ENCODE measurements around the gene MAFF.

The MAFF gene

GRCh38 chr22:38203855-38204514 is 2.2 kb downstream of the MAFF start:
- no peak for DNase-seq (ENCODE audit: low read depth in 2 of 2)

- DNase-seq (ENCODE audit: low read depth in 2 of 2): no peak
These were observed 3.0 kb downstream of the MAFF start for GRCh38 chr22:38204784-38205183.

DNA sequence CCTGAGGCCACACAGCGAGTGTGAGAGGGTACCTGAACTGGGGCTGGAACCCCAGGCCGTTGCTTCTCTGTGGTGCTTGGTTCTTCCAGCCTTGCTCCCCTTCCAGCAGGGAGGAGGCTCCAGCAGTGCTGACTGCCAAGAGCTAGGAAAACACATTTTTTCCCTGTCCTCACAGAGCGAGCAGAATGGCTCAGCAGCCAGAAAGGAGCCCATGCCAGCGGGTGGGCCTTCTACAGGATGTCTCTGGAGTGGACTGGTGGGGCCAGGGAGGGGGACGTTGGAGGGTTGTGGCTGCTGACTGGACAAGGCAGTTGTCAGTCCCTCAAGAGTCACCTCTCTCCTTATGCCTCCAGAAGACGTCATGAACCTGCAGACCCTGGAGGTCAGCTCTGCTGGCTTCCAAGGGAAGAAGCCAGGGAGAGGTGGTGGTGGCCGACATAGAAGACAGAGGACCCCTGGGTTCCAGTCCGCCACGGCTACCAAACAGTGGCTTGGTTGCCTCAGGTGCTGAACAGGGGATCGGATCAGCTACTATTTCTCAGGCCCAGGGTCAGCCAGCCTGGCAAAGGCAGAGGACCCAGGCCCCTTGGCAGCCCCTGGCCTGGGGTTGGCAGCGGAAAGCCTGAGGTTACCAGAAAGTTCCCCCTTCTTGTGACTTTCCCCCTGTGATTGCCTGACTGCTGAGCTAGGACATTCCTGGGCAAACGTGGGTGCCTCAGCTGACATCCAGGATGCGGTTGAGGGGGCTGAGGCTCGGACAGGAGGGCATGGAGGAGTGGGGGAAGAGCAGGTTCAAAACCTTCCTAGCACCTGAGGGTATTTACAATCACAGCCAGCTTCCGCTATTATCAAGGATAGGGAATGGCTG is 3.7 kb downstream of the MAFF start:
- DNase-seq (ENCODE audit: low read depth in 2 of 2): no peak

GRCh38 chr22:38207898-38208432 is 6.2 kb downstream of the MAFF start:
- DNase-seq (ENCODE audit: low read depth in 2 of 2): no peak

DNA sequence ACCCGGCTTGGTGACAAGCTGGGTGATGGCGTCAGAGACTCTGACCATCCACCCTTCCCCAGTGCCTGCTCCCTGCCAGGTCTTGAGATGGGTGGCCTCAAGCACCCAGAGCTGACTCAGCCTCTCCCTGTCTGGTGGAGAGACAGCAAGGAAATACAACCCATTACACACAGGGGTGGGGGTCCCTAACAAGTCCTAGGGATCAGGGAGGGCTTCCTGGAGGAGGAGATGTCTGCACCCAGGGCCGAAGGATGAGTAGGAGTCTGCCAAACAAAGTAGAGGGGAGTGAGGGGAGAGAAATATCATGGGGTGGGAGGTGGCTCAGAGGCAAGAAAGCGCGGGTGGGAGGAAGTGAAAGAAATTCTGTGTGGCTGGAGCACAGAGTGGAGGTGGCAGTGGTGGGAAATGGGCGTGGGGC is 6.8 kb downstream of the MAFF start:
- no peak for DNase-seq (ENCODE audit: low read depth in 2 of 2)

GRCh38 chr22:38211556-38211955 is 9.8 kb downstream of the MAFF start:
- DNase-seq (ENCODE audit: low read depth in 2 of 2): no peak

DNA sequence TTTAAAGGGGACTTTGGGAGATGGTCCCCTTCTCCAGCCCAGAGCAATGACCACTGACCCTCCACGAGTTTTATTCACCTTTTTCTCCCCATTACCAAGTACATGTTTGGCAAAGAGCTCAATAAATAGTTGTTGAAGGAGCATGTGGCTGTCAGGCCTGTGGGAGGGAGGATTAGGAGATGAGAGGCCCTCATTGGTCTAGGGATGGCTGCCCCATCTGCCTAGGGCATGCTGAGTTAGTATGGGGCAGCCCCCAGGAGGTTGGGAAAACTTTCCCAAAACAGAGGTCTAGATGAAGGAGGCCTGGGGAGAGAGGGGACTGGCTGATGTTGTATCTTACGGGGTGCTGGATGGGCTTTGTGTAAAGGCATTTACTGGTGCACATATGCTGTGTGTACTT is 10.6 kb downstream of the MAFF start:
- DNase-seq (ENCODE audit: low read depth in 2 of 2): no peak

- no peak for DNase-seq (ENCODE audit: low read depth in 2 of 2)
These were observed 11.7 kb downstream of the MAFF start for GRCh38 chr22:38213319-38213989.

DNA sequence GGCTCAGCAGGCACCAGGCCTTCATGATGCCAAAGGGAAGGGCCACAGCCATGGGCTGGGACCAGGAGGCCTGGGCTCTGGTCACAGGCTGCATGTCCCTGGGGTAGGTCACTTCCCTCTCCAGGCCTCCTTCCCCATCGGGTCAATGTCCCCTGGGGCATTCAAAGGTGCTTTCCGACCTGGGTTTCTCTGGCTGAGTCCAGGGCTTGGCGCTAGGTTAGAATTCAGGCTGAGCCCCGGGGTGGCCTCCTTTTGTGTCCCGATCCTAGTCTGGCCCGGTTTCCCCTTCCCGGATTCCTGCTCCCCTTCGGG is 12.2 kb downstream of the MAFF start:
- DNase-seq (ENCODE audit: low read depth in 2 of 2): no peak

DNA sequence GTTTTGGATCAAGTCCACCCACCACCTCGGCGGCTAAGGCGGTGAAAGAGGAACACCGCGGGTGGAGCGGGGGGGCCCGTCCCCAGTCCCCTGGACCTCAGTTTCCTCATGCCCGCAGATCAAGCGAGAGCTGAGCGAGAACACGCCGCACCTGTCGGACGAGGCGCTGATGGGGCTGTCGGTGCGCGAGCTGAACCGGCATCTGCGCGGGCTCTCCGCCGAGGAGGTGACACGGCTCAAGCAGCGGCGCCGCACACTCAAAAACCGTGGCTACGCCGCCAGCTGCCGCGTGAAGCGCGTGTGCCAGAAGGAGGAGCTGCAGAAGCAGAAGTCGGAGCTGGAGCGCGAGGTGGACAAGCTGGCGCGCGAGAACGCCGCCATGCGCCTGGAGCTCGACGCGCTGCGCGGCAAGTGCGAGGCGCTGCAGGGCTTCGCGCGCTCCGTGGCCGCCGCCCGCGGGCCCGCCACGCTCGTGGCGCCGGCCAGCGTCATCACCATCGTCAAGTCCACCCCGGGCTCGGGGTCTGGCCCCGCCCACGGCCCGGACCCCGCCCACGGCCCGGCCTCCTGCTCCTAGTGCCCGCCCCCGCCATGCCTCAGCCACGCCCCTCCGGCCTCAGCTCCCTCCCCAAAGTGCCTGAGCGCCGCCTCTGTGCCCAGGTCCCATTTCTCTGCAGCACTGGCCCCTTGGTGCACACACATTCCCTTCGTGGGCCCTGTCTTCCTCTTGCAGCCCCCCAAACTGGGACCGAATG is 12.7 kb downstream of the MAFF start:
- peak; percentile 35 to 52 for DNase-seq (ENCODE audit: low read depth in 2 of 2)

DNA sequence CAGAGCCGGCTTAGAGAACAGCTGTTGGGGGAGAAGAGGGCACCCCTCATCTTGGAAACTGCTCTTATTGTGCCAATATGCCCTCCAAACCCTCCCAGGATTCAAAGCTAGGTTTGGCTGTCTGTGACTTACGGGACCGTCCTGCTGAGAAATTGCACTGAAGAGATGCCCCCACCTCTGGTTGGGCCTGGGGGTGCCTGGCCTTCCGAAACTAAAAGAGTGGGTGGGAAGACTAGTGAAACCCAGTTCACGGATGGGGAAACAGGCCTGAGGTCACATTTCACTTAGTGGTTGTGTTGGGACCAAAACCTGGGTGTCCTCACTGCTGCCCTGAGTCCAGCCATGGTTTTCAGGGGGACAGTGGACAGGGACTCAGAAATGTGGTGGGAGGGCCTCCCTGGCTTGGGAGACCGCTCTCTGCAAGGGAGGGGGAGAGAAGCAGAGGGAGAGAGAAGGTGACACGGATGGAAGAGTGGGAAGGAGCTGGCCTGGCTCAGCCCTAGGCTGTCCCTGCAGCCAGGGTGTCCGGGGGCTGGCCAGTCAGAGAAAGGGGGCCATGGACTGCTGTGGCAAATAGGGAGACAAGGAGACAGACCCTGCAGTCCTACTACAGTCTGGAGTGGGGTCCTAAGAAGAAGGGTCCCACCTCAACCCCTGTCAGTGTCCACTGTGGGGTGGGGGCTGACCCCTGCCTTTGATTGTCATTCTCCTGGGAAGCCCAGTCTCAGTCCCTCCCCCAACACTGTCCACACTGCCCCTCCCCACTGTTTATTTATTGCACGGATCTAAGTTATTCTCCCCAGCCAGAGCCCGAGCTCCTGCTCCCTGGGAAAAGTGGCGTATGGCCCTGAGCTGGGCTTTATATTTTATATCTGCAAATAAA is 13.6 kb downstream of the MAFF start:
- DNase-seq (ENCODE audit: low read depth in 2 of 2): no peak

DNA sequence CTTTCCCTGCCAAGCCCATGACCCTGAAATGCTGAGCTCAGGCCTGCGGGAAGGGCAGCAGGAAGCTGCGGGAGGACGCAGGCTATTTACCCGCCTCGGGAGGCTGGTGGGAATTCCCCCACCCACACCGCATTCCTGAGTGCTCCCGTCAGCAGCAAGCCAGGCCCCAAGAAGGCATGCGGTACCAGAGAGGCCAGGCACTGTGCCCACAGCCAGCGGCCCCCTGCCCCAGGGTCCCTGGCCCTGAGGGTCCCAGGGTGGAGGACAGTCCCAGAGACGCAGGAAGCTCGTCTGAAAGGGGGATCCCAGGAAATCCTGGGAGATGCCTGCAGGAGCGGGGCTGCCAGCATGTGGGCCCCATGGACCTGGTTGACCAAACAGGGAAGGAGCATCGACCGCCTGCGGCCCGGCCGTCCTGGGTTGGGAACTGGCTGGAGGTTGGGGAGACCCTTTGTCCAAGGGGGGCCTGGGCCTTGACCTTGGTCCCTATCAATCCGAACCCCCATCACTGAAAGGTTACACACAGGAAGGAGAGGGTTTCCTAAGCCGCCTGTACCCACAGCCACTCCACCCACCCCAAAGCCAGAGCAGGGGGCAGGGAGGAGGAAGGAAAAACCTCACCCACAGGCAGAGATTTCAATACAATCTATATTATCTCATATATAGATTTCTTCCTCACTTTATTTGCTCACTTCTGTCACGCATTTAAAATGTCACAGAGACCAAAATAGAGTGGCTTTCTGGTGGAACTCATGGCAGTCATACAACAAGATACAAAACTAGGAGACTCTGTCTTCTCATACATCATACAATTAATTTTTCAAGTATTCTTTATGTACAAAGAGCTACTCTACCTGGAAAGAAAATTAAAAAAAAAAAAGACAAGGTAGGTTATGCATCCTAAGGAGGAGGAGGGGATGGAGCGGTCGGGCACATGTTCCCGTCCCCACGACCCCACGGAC is 17.1 kb downstream of the MAFF start:
- DNase-seq (ENCODE audit: low read depth in 2 of 2): no peak

DNA sequence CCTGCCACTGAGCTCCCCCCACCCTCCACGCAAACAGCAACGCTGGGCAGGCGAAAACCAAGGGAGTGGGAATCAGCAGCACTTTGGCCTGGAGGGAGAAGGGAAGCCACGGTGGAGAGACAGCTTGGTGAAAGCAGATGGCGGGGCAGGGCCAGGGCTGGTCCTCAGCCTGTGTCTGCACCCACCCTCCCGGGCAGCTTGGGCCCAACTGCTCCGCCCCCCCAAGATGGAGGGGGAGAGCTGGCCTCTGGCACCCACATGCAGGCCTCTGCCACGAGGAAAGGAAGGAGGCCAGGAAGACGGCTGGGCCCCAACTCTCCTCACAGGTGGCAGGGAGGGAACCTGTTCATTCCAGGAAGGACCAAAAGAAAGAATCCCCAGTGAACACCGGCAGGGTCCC is 17.8 kb downstream of the MAFF start:
- no peak for DNase-seq (ENCODE audit: low read depth in 2 of 2)

- no peak for DNase-seq (ENCODE audit: low read depth in 2 of 2)
These were observed 18.4 kb downstream of the MAFF start for GRCh38 chr22:38220163-38220562.

- DNase-seq (ENCODE audit: low read depth in 2 of 2): no peak
These were observed 19.0 kb downstream of the MAFF start for GRCh38 chr22:38220653-38221386.

- no peak for DNase-seq (ENCODE audit: low read depth in 2 of 2)
These were observed 19.6 kb downstream of the MAFF start for GRCh38 chr22:38221407-38221806.

- no peak for DNase-seq (ENCODE audit: low read depth in 2 of 2)
These were observed 20.4 kb downstream of the MAFF start for GRCh38 chr22:38221908-38222796.

DNA sequence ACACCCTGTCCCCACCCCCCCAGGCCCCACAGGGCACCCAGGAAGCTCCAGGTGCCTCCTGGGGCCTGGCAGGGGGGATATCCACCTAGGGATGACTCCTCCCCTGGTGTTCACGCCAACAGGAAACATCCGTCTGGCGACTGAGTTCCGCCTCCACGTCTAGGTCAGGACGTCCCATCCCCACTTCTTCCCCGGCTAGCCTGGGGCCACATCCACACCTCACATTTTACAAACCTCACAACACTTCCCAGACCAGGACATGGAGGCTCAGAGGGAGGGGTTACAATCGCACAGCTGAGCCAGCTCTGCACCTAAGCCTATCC is 21.0 kb downstream of the MAFF start:
- no peak for DNase-seq (ENCODE audit: low read depth in 2 of 2)

All from stimulated activated CD8-positive, alpha-beta memory T cell treated with anti-CD3 and anti-CD28 coated beads, Interleukin-7, amount 100 ng/mL, for 4 hours (primary cell).